SH-SY5Y (cell line): Measurements from ENCODE around the gene ZNF66.
A peak's percentile ranks its signal among the peaks of the same experiment; 100 is the strongest.

ENCODE experiments used
- GATA2 ChIP-seq: IDR thresholded peaks from 2 replicates; pipeline ENCODE4 v1.6.1; 2011; ENCODE audit warnings: mild to moderate bottlenecking, low read depth, low read length
- GATA3 ChIP-seq: IDR thresholded peaks from 2 replicates; pipeline ENCODE4 v1.6.1; 2011; ENCODE audit warnings: low read depth, mild to moderate bottlenecking, low read length, moderate library complexity

Gene ZNF66

GRCh38 chr19:20776083-20777076 lies at the start of gene ZNF66:
Gene ZNF66 (plus strand): TSS chr19:20776304. CDS start chr19:20776448, 144 bp downstream.
- TF ChIP-seq GATA3 (no peak), GATA2 (peak; percentile 59)

GRCh38 chr19:20787786-20788185 lies 11.7 kb downstream of the ZNF66 start:
- TF ChIP-seq GATA2 (no peak), GATA3 (no peak)

- TF ChIP-seq GATA2 (no peak), GATA3 (no peak)
These were observed 15.7 kb downstream of the ZNF66 start for GRCh38 chr19:20791806-20792205.

- no peak for TF ChIP-seq GATA3
- TF ChIP-seq GATA2, result no peak
These were observed 64.3 kb downstream of the ZNF66 start for GRCh38 chr19:20840371-20840770.
